OCI-LY7 (cell line): ENCODE results near the gene PRR15L. TPM values are rescaled to one million over a fixed set of nuclear protein-coding genes. Genes with fewer than 3 reads are reported as not detected.
A peak's percentile ranks its signal among the peaks of the same experiment; 100 is the strongest.

Source experiments
- BruUV-seq: library from RNA; stranded (reverse); fragments of 400-500 nt; replicated peaks from 2 replicates; lab custom pipeline; 2021; lab: Mats Ljungman, UMichigan
- CTCF ChIA-PET: fragments of 300-600 bp; sonication (Branson Sonifier 250); formaldehyde crosslinking; loops from one replicate; lab custom pipeline; 2022; ENCODE audit warnings: antibody characterized with exemption; ENCODE audit not compliant: unreplicated experiment; lab: Charles Lee
- POLR2A ChIA-PET: fragments of 300-600 bp; sonication (Branson Sonifier 250); formaldehyde crosslinking; loops from one replicate; lab custom pipeline; 2022; ENCODE audit warnings: antibody characterized with exemption; lab: Charles Lee
- DNase-seq: peaks from one replicate; pipeline ENCODE4 v3.0.0-alpha.2; 2015; ENCODE audit warnings: low spot score
- H2AFZ ChIP-seq: fragments of 200-600 bp; sonication (generic), shearing (Covaris generic); 2 replicates; pipeline ENCODE4 v1.6.1; 2014; ENCODE audit warnings: mild to moderate bottlenecking, antibody characterized with exemption, low read length, moderate library complexity
- H3K27ac ChIP-seq: fragments of 200-600 bp; sonication (generic); 2 replicates; pipeline ENCODE4 v1.5.1; 2014; ENCODE audit warnings: mixed run types, low read depth, mild to moderate bottlenecking, moderate library complexity, low read length, inconsistent platforms; ENCODE audit not compliant: poor library complexity, severe bottlenecking
- H3K36me3 ChIP-seq: fragments of 200-600 bp; sonication (generic); 2 replicates; pipeline ENCODE4 v1.6.1; 2014; ENCODE audit warnings: mild to moderate bottlenecking, antibody characterized with exemption, low read length, moderate library complexity, mixed read lengths; ENCODE audit not compliant: insufficient read depth
- H3K4me1 ChIP-seq: fragments of 200-600 bp; sonication (generic); 2 replicates; pipeline ENCODE4 v1.5.1; 2014; ENCODE audit warnings: mild to moderate bottlenecking, low read length; ENCODE audit not compliant: insufficient read depth, poor library complexity, severe bottlenecking
- H3K4me2 ChIP-seq: fragments of 200-600 bp; sonication (generic); 2 replicates; pipeline ENCODE4 v1.6.1; 2014; ENCODE audit warnings: mild to moderate bottlenecking, low read length
- H3K4me3 ChIP-seq: fragments of 200-600 bp; sonication (generic); 2 replicates; pipeline ENCODE4 v1.5.1; 2014; ENCODE audit warnings: mild to moderate bottlenecking, low read depth, low read length; ENCODE audit not compliant: poor library complexity, severe bottlenecking
- H3K79me2 ChIP-seq: fragments of 200-600 bp; sonication (generic); 2 replicates; pipeline ENCODE4 v1.6.1; 2016; ENCODE audit warnings: low read depth, mild to moderate bottlenecking, low read length, moderate library complexity, mixed read lengths; ENCODE audit not compliant: insufficient read depth
- H3K9me2 ChIP-seq: fragments of 200-600 bp; sonication (generic); 2 replicates; pipeline ENCODE4 v1.6.1; 2016; ENCODE audit warnings: mild to moderate bottlenecking, low read length, mixed read lengths; ENCODE audit not compliant: insufficient read depth
- H3K9me3 ChIP-seq: fragments of 200-600 bp; sonication (generic); 2 replicates; pipeline ENCODE4 v1.6.1; 2014; ENCODE audit warnings: mild to moderate bottlenecking, mixed run types, low read length, mixed read lengths
- H4K20me1 ChIP-seq: fragments of 200-600 bp; sonication (generic); 2 replicates; pipeline ENCODE4 v1.6.1; 2014; ENCODE audit warnings: mild to moderate bottlenecking, antibody characterized with exemption, low read length, moderate library complexity, mixed read lengths; ENCODE audit not compliant: insufficient read depth
- EZH2phosphoT487 ChIP-seq: fragments of 200-600 bp; sonication (generic); IDR thresholded peaks from 2 replicates; pipeline ENCODE4 v1.6.1; 2018; ENCODE audit warnings: low read depth, borderline replicate concordance, mild to moderate bottlenecking, mixed run types, antibody characterized with exemption, low read length, moderate library complexity, mixed read lengths
- intact Hi-C: fragments of 100-400 bp; cut with micrococcal nuclease; formaldehyde crosslinking; loops from one replicate; pipeline ENCODE4 v1.10.0; 2022; ENCODE audit not compliant: unreplicated experiment
- total RNA-seq, 2 experiments: library from RNA; depleted of rRNA in 1 of 2; stranded (reverse); fragments of >200 nt in 1 of 2; shearing (Covaris generic) in 1 of 2; gene quantifications; 2 replicates each; pipeline ENCODE4 v1.2.3, GENCODE V29; 2014 to 2022
- TF ChIP-seq, protein P1 (sequence below): fragments of 200-600 bp; sonication (generic); conservative IDR thresholded peaks from 2 replicates; pipeline ENCODE4 v1.5.1; 2014; ENCODE audit warnings: mild to moderate bottlenecking, antibody characterized with exemption, low read length, moderate library complexity, mixed read lengths

Gene PRR15L
- total RNA-seq, 2 experiments from 2014 or later, result not detected

DNA sequence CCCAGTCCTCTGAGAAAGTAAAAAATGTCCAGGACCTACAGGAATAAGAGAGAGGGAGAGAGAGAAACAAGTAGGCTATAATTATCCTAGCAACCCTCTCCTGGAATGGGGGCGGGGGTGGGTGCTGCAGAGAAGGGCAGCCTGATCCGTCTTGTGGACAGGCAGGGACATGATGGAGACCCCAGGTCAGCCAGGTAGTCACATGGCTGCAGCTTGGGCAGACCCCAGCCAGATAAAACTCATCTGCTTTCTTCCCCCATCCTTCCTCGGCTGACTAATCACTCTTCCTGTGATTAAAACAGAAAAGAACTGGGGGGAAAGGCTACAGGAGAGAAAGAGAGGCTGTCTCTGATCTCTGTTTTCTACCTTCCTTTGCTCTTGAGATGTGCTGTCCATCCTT is 47.3 kb upstream of the PRR15L start:
- H3K79me2 ChIP-seq, result no peaks in the 10 kb centered on the region
- POLR2A ChIA-PET, result no interaction called here
- no peaks in the 10 kb centered on the region for H3K36me3 ChIP-seq
- no TSS peak for BruUV-seq
- peak overlapping the region; percentile 39 for H3K4me2 ChIP-seq
- no peak overlapping the region for H3K4me3 ChIP-seq
- no peaks in the 10 kb centered on the region for H3K9me3 ChIP-seq
- no peak for TF ChIP-seq EZH2phosphoT487
- TF ChIP-seq, protein P1, sequence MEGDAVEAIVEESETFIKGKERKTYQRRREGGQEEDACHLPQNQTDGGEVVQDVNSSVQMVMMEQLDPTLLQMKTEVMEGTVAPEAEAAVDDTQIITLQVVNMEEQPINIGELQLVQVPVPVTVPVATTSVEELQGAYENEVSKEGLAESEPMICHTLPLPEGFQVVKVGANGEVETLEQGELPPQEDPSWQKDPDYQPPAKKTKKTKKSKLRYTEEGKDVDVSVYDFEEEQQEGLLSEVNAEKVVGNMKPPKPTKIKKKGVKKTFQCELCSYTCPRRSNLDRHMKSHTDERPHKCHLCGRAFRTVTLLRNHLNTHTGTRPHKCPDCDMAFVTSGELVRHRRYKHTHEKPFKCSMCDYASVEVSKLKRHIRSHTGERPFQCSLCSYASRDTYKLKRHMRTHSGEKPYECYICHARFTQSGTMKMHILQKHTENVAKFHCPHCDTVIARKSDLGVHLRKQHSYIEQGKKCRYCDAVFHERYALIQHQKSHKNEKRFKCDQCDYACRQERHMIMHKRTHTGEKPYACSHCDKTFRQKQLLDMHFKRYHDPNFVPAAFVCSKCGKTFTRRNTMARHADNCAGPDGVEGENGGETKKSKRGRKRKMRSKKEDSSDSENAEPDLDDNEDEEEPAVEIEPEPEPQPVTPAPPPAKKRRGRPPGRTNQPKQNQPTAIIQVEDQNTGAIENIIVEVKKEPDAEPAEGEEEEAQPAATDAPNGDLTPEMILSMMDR, result no peak
- intact Hi-C loops, result no loop called here
- CTCF ChIA-PET, result no interaction called here
- no peak for DNase-seq
- H2AFZ ChIP-seq, result peak overlapping the region; percentile 82
- H3K27ac ChIP-seq, result no peak overlapping the region
- H4K20me1 ChIP-seq, result no peaks in the 10 kb centered on the region
- peaks cover 34% of the 10 kb centered on the region for H3K4me1 ChIP-seq
- no peaks in the 10 kb centered on the region for H3K9me2 ChIP-seq

- CTCF ChIA-PET, result no interaction called here
- Histone ChIP-seq H3K79me2 (no peaks in the 10 kb centered on the region), H3K9me3 (no peaks in the 10 kb centered on the region), H4K20me1 (no peaks in the 10 kb centered on the region), H3K4me2 (no peak overlapping the region), H2AFZ (peak overlapping the region; percentile 97), H3K27ac (no peak overlapping the region), H3K36me3 (no peaks in the 10 kb centered on the region), H3K4me3 (no peak overlapping the region), H3K9me2 (no peaks in the 10 kb centered on the region), H3K4me1 (peaks cover 34% of the 10 kb centered on the region)
- BruUV-seq, result no TSS peak
- intact Hi-C loops, result no loop called here
- no peak for TF ChIP-seq EZH2phosphoT487
- TF ChIP-seq, protein P1, result no peak
- POLR2A ChIA-PET, result interaction anchor here (1.2 kb wide), 1 partner anchor 14 kb away, joined by 4 read pairs; no protein-coding TSS in a partner anchor
- no peak for DNase-seq
Measured at GRCh38 chr17:48003417-48004151, 45.9 kb upstream of the PRR15L start.

- CTCF ChIA-PET, result no interaction called here
- H3K9me3 ChIP-seq, result no peaks in the 10 kb centered on the region
- no peaks in the 10 kb centered on the region for H3K9me2 ChIP-seq
- H4K20me1 ChIP-seq, result no peaks in the 10 kb centered on the region
- TF ChIP-seq, protein P1, result no peak
- TF ChIP-seq EZH2phosphoT487, result no peak
- peak overlapping the region; percentile 54 for H3K4me2 ChIP-seq
- DNase-seq, result no peak
- H3K79me2 ChIP-seq, result no peaks in the 10 kb centered on the region
- H3K4me1 ChIP-seq, result peaks cover 34% of the 10 kb centered on the region
- H3K27ac ChIP-seq, result no peak overlapping the region
- H2AFZ ChIP-seq, result peak overlapping the region; percentile 97
- no peak overlapping the region for H3K4me3 ChIP-seq
- POLR2A ChIA-PET, result interaction anchor here (1.2 kb wide), 1 partner anchor 15 kb away, joined by 4 read pairs; no protein-coding TSS in a partner anchor
- BruUV-seq, result no TSS peak
- intact Hi-C loops, result no loop called here
- H3K36me3 ChIP-seq, result no peaks in the 10 kb centered on the region
Measured at GRCh38 chr17:48002916-48003416, 45.3 kb upstream of the PRR15L start.
